Heart left ventricle (tissue), 13 donors: ENCODE results near the gene NFKB1.

Source experiments
- POLR2A ChIP-seq, 2 donors: fragments of 450-650 bp; IDR thresholded peaks; one replicate each; pipeline ENCODE4 v1.6.1; 2017; ENCODE audit warnings: antibody characterized with exemption in 2 of 2, mild to moderate bottlenecking in 2 of 2, moderate library complexity in 2 of 2
- TF ChIP-seq, protein P1 (sequence below), 12 donors: fragments of 200-600 bp; sonication (generic) in 4 of 12; IDR thresholded peaks; one replicate each; pipeline versions ENCODE4 v1.5.0 to v1.8.0; 2018 to 2022; ENCODE audit warnings: antibody characterized with exemption in 12 of 12, mild to moderate bottlenecking in 5 of 12
- donor health status: ischemic (EF 13 %, LVEDD 7.1; RV severe dilation, severe dysfunction).
- donor health status: DM: no; HTN: yes; CAD: no.
- donor health status: DM: no; HTN: no; CAD: no.
- donor health status: ischemic (EF 25% LVEDD 6.9; RV normal size, moderate dysfunction).
- donor health status: ischemic (EF 25% LVEDD 5.7; RV mildly dilated, moderate dysfunction).
- donor health status: ischemic (EF 35%, LVEDD 5.7; RV mildly dilated, moderate dysfunction).
- donor health status: nonischemic (EF 11% LVEDD 7.7; RV severe dilation, severe dysfunction).
- donor health status: DM: yes; HTN: yes; CAD: no.
- donor health status: PGD.
- donor health status: ischemic (EF 29% LVEDD 5.4; RV normal size, mild dysfunction).
- donor health status: nonischemic (EF 23%, LVEDD 6.1; RV moderate dilation, normal function).

DNA sequence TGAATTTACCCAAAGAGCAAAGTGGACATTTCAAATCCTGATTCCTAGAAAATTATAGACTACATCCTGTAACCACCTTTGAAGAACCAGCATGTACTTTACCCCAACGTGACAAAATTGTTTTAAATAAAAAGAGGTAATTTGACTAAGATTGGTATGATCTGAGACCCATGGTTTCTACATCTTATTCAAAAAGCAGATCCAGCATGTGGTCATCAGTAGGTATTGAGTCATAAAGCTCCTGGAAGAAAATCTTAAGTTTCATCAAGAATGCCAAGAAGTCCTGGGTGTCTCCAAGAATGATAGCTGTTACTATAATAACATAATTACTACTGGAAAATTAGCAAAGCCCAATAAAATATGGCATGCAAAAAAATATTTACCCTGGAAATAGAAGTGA lies 61.8 kb downstream of the NFKB1 start:
- TF ChIP-seq, protein P1, sequence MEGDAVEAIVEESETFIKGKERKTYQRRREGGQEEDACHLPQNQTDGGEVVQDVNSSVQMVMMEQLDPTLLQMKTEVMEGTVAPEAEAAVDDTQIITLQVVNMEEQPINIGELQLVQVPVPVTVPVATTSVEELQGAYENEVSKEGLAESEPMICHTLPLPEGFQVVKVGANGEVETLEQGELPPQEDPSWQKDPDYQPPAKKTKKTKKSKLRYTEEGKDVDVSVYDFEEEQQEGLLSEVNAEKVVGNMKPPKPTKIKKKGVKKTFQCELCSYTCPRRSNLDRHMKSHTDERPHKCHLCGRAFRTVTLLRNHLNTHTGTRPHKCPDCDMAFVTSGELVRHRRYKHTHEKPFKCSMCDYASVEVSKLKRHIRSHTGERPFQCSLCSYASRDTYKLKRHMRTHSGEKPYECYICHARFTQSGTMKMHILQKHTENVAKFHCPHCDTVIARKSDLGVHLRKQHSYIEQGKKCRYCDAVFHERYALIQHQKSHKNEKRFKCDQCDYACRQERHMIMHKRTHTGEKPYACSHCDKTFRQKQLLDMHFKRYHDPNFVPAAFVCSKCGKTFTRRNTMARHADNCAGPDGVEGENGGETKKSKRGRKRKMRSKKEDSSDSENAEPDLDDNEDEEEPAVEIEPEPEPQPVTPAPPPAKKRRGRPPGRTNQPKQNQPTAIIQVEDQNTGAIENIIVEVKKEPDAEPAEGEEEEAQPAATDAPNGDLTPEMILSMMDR (IDR thresholded peaks at IDR 0.05) = no peak
- TF ChIP-seq POLR2A (IDR thresholded peaks at IDR 0.05) = no peak
